ENCODE data around the gene CCDC112.

CCDC112 gene, protein sequence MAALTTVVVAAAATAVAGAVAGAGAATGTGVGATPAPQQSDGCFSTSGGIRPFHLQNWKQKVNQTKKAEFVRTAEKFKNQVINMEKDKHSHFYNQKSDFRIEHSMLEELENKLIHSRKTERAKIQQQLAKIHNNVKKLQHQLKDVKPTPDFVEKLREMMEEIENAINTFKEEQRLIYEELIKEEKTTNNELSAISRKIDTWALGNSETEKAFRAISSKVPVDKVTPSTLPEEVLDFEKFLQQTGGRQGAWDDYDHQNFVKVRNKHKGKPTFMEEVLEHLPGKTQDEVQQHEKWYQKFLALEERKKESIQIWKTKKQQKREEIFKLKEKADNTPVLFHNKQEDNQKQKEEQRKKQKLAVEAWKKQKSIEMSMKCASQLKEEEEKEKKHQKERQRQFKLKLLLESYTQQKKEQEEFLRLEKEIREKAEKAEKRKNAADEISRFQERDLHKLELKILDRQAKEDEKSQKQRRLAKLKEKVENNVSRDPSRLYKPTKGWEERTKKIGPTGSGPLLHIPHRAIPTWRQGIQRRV

GRCh38 chr5:115296124-115297022 lies at the start of gene CCDC112:
Gene CCDC112 (minus strand): TSS chr5:115296654. CDS start chr5:115296543, 111 bp downstream.
- H2AFZ ChIP-seq (ENCODE audit: low read depth, low read length) = peak within 1 kb of the TSS; percentile 93

GRCh38 chr5:115345344-115345743 lies 48.9 kb upstream of the CCDC112 start:
- H3K4me3 ChIP-seq (ENCODE audit: low read length) = no peak overlapping the region
- no peaks in the 10 kb centered on the region for H3K36me3 ChIP-seq (ENCODE audit: insufficient read depth, low read length)
- H2AFZ ChIP-seq (ENCODE audit: low read depth, low read length) = no peak overlapping the region
- H3K4me1 ChIP-seq (ENCODE audit: insufficient read depth, low read length) = no peaks in the 10 kb centered on the region
- no peaks in the 10 kb centered on the region for H3K9me3 ChIP-seq (ENCODE audit: low read length)
- H3K27me3 ChIP-seq (ENCODE audit: insufficient read depth, low read length) = no peaks in the 10 kb centered on the region

More at GRCh38 chr5:115296124-115297022, at the start of gene CCDC112:
- Histone ChIP-seq H3K4me3 (ENCODE audit: low read length) (peak within 1 kb of the TSS; percentile 91), H3K36me3 (ENCODE audit: insufficient read depth, low read length) (no peaks in the 10 kb centered on the region), H3K4me1 (ENCODE audit: insufficient read depth, low read length) (no peaks in the 10 kb centered on the region), H3K9me3 (ENCODE audit: low read length) (peaks cover 14% of the 10 kb centered on the region), H3K27me3 (ENCODE audit: insufficient read depth, low read length) (no peaks in the 10 kb centered on the region)

DNA sequence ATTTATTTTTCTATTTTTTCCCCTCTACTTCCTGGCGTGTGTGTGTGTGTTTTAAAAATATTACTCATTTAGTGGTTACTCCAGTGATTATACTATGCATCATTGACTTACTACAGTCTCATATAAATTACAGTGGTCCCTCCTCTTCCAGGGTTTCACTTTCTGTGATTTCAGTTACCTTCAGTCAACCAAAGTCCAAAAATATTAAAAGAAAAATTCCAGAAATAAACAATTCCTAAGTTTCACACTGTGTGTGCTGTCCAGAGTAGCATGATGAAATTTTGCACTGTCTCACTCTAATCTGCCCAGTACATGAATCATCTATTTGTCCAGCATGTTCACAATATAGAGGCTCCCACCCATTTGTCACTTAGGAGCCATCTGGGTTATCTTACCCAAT lies 47.4 kb upstream of the CCDC112 start:
- no peaks in the 10 kb centered on the region for H3K27me3 ChIP-seq (ENCODE audit: insufficient read depth, low read length)
- no peaks in the 10 kb centered on the region for H3K9me3 ChIP-seq (ENCODE audit: low read length)
- H2AFZ ChIP-seq (ENCODE audit: low read depth, low read length) = no peak overlapping the region
- H3K4me1 ChIP-seq (ENCODE audit: insufficient read depth, low read length) = no peaks in the 10 kb centered on the region
- H3K36me3 ChIP-seq (ENCODE audit: insufficient read depth, low read length) = no peaks in the 10 kb centered on the region
- H3K4me3 ChIP-seq (ENCODE audit: low read length) = no peak overlapping the region

GRCh38 chr5:115342590-115343377 lies 46.3 kb upstream of the CCDC112 start:
- Histone ChIP-seq H3K9me3 (ENCODE audit: low read length) (no peaks in the 10 kb centered on the region), H3K27me3 (ENCODE audit: insufficient read depth, low read length) (no peaks in the 10 kb centered on the region), H3K4me3 (ENCODE audit: low read length) (no peak overlapping the region), H3K36me3 (ENCODE audit: insufficient read depth, low read length) (no peaks in the 10 kb centered on the region), H2AFZ (ENCODE audit: low read depth, low read length) (no peak overlapping the region), H3K4me1 (ENCODE audit: insufficient read depth, low read length) (no peaks in the 10 kb centered on the region)

DNA sequence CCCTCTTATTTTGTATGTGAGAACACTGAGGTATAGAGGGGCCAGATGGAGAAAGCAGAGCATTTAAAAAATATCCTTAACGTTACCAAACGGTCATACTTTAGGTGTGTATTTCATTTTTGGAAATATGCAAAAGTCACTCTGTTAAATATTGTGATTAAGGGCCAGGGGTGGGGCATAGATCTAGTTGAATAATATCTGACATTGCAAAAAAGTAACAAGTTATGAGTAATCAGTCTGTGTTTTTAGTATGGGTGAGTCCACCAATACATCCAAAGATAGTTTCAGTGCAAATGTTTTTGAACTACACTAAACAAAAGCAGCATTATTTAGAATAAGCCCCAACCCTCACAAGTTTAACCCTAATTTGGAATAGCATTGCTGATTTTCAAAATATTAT lies 45.3 kb upstream of the CCDC112 start:
- Histone ChIP-seq H3K36me3 (ENCODE audit: insufficient read depth, low read length) (no peaks in the 10 kb centered on the region), H3K9me3 (ENCODE audit: low read length) (no peaks in the 10 kb centered on the region), H3K4me1 (ENCODE audit: insufficient read depth, low read length) (no peaks in the 10 kb centered on the region), H3K27me3 (ENCODE audit: insufficient read depth, low read length) (no peaks in the 10 kb centered on the region), H2AFZ (ENCODE audit: low read depth, low read length) (no peak overlapping the region), H3K4me3 (ENCODE audit: low read length) (no peak overlapping the region)

DNA sequence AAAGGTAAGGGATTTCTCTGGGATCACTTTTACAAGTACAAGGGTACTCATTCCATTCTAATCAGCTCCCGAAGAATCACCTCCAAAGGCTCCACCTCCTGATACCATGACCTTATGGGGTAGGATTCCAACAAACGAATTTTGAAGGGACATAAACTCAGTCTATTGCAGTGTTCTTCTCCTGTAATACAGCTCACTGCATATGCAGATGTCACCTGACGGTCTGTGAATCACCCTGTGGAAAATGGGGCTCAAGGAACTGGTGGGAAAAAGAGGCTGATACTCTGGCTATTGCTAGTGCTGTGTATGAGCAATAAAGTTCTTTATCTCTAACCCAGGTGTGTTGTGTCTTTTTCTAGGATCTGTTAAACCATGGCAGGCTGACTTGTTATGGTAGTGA lies 42.4 kb upstream of the CCDC112 start:
- no peaks in the 10 kb centered on the region for H3K9me3 ChIP-seq (ENCODE audit: low read length)

DNA sequence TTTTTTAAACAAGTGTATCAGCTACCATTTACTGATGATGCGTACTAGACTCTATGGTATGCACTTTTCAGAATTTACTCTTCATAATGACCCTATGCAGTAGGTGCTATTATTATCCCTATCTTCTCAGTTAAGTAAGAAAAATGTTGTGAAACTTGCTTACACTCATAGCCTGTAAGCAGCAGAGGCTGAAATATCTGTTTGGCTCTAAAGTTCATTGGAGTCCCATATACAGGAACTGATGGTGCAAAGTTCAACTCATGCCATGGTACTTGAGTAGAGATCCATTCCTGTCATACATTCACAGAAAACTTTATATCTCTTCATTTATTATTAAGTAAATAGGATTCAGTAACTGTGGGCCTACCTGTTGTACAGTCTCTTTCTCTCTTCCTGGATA lies 41.4 kb upstream of the CCDC112 start:
- H3K4me3 ChIP-seq (ENCODE audit: low read length) = no peak overlapping the region
- H3K36me3 ChIP-seq (ENCODE audit: insufficient read depth, low read length) = no peaks in the 10 kb centered on the region
- no peak overlapping the region for H2AFZ ChIP-seq (ENCODE audit: low read depth, low read length)
- H3K27me3 ChIP-seq (ENCODE audit: insufficient read depth, low read length) = no peaks in the 10 kb centered on the region
- H3K4me1 ChIP-seq (ENCODE audit: insufficient read depth, low read length) = no peaks in the 10 kb centered on the region
- no peaks in the 10 kb centered on the region for H3K9me3 ChIP-seq (ENCODE audit: low read length)

More for the DNA sequence above, 42.4 kb upstream of the CCDC112 start:
- no peak overlapping the region for H3K4me3 ChIP-seq (ENCODE audit: low read length)
- no peaks in the 10 kb centered on the region for H3K27me3 ChIP-seq (ENCODE audit: insufficient read depth, low read length)
- H3K36me3 ChIP-seq (ENCODE audit: insufficient read depth, low read length) = no peaks in the 10 kb centered on the region
- no peaks in the 10 kb centered on the region for H3K4me1 ChIP-seq (ENCODE audit: insufficient read depth, low read length)
- no peak overlapping the region for H2AFZ ChIP-seq (ENCODE audit: low read depth, low read length)

GRCh38 chr5:115336964-115337363 lies 40.5 kb upstream of the CCDC112 start:
- no peaks in the 10 kb centered on the region for H3K4me1 ChIP-seq (ENCODE audit: insufficient read depth, low read length)
- no peak overlapping the region for H3K4me3 ChIP-seq (ENCODE audit: low read length)
- H2AFZ ChIP-seq (ENCODE audit: low read depth, low read length) = no peak overlapping the region
- H3K9me3 ChIP-seq (ENCODE audit: low read length) = no peaks in the 10 kb centered on the region
- no peaks in the 10 kb centered on the region for H3K36me3 ChIP-seq (ENCODE audit: insufficient read depth, low read length)
- H3K27me3 ChIP-seq (ENCODE audit: insufficient read depth, low read length) = no peaks in the 10 kb centered on the region

DNA sequence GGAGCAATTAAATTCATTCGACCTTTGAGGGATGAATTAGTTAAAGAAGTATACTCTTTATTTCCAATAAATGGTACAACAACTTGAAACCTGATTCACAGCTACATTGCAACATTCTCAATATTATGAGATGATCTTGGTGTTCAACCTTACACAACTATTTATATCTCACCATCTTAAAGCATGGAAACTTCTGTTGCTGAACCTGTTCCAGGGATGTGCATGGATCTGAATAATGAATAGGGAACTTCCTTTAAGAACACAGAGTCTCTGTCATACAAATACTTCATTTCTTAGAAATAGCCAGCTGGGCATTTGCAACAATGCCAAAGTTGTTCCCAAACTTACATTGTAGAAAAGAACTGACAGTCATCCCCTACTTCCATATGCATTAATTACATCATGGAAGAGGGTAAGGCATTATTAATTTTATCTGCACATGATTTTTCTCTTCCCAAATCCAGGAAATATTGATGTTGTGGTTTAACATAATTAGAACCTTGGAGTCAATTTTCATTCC lies 39.8 kb upstream of the CCDC112 start:
- H3K27me3 ChIP-seq (ENCODE audit: insufficient read depth, low read length) = no peaks in the 10 kb centered on the region

GRCh38 chr5:115335301-115335700 lies 38.8 kb upstream of the CCDC112 start:
- no peaks in the 10 kb centered on the region for H3K9me3 ChIP-seq (ENCODE audit: low read length)
- no peaks in the 10 kb centered on the region for H3K4me1 ChIP-seq (ENCODE audit: insufficient read depth, low read length)
- H3K27me3 ChIP-seq (ENCODE audit: insufficient read depth, low read length) = no peaks in the 10 kb centered on the region
- H3K4me3 ChIP-seq (ENCODE audit: low read length) = no peak overlapping the region
- no peaks in the 10 kb centered on the region for H3K36me3 ChIP-seq (ENCODE audit: insufficient read depth, low read length)
- no peak overlapping the region for H2AFZ ChIP-seq (ENCODE audit: low read depth, low read length)

More for the DNA sequence above, 39.8 kb upstream of the CCDC112 start:
- H3K4me3 ChIP-seq (ENCODE audit: low read length) = no peak overlapping the region
- H2AFZ ChIP-seq (ENCODE audit: low read depth, low read length) = no peak overlapping the region
- no peaks in the 10 kb centered on the region for H3K9me3 ChIP-seq (ENCODE audit: low read length)
- H3K36me3 ChIP-seq (ENCODE audit: insufficient read depth, low read length) = no peaks in the 10 kb centered on the region
- no peaks in the 10 kb centered on the region for H3K4me1 ChIP-seq (ENCODE audit: insufficient read depth, low read length)

DNA sequence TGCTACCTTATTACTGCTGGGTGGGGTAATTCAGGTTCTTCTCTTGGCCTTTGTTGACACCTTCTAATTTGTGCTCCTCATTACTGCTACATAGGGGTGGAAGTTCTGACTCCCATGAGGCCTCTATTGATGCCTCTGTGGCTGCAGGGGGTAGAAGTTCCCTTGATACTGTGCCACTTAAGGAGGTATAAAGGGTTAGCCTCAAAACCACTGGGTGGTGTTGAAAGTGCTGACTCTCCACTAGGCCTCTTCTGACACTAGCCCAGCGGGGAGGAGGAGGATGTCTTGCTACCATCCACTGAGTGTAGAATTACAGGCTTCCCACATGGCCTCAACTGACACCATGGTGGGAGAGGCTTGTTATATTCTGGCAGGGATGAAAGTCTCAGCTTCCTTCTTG lies 36.7 kb upstream of the CCDC112 start:
- Histone ChIP-seq H3K4me3 (ENCODE audit: low read length) (no peak overlapping the region), H2AFZ (ENCODE audit: low read depth, low read length) (no peak overlapping the region), H3K9me3 (ENCODE audit: low read length) (no peaks in the 10 kb centered on the region), H3K27me3 (ENCODE audit: insufficient read depth, low read length) (no peaks in the 10 kb centered on the region), H3K36me3 (ENCODE audit: insufficient read depth, low read length) (no peaks in the 10 kb centered on the region), H3K4me1 (ENCODE audit: insufficient read depth, low read length) (peaks cover 11% of the 10 kb centered on the region)

- H3K4me1 ChIP-seq (ENCODE audit: insufficient read depth, low read length) = peaks cover 11% of the 10 kb centered on the region
- H3K36me3 ChIP-seq (ENCODE audit: insufficient read depth, low read length) = no peaks in the 10 kb centered on the region
- no peak overlapping the region for H2AFZ ChIP-seq (ENCODE audit: low read depth, low read length)
- H3K4me3 ChIP-seq (ENCODE audit: low read length) = no peak overlapping the region
- no peaks in the 10 kb centered on the region for H3K9me3 ChIP-seq (ENCODE audit: low read length)
- no peaks in the 10 kb centered on the region for H3K27me3 ChIP-seq (ENCODE audit: insufficient read depth, low read length)
Measured at GRCh38 chr5:115330830-115331229, 34.4 kb upstream of the CCDC112 start.
